Ishikawa (cell line): ENCODE data around the gene WFIKKN1.
A peak's percentile ranks its signal among the peaks of the same experiment; 100 is the strongest.

Source experiments
- CEBPB ChIP-seq: IDR thresholded peaks from 2 replicates; pipeline ENCODE4 v1.6.1; 2012
- CREB1 ChIP-seq: IDR thresholded peaks from 2 replicates; pipeline ENCODE4 v1.6.1; 2012; ENCODE audit warnings: low read depth
- EGR1 ChIP-seq: IDR thresholded peaks from 2 replicates; pipeline ENCODE4 v1.6.1; 2012
- EP300 ChIP-seq: IDR thresholded peaks from 2 replicates; pipeline ENCODE4 v1.6.1; 2012; ENCODE audit warnings: borderline replicate concordance
- FOXM1 ChIP-seq: IDR thresholded peaks from 2 replicates; pipeline ENCODE4 v1.6.1; 2012; ENCODE audit warnings: low read depth, borderline replicate concordance
- NFIC ChIP-seq: IDR thresholded peaks from 2 replicates; pipeline ENCODE4 v1.6.1; 2012
- RAD21 ChIP-seq: IDR thresholded peaks from 2 replicates; pipeline ENCODE4 v1.6.1; 2012; ENCODE audit warnings: low read depth
- TAF1 ChIP-seq: IDR thresholded peaks from 2 replicates; pipeline ENCODE4 v1.6.1; 2012; ENCODE audit warnings: low read depth, mild to moderate bottlenecking
- TCF12 ChIP-seq: IDR thresholded peaks from 2 replicates; pipeline ENCODE4 v1.6.1; 2012; ENCODE audit warnings: low read depth
- TEAD4 ChIP-seq: IDR thresholded peaks from 2 replicates; pipeline ENCODE4 v1.6.1; 2012
- YY1 ChIP-seq: IDR thresholded peaks from 2 replicates; pipeline ENCODE4 v1.6.1; 2012; ENCODE audit warnings: low read depth
- ZBTB7A ChIP-seq: IDR thresholded peaks from 2 replicates; pipeline ENCODE4 v1.6.1; 2012; ENCODE audit warnings: low read depth
- TF ChIP-seq, protein P1 (sequence below): IDR thresholded peaks from 2 replicates; pipeline ENCODE4 v1.6.1; 2012
- TF ChIP-seq, protein P2 (sequence below): IDR thresholded peaks from 2 replicates; pipeline ENCODE4 v1.6.1; 2012; ENCODE audit warnings: low read depth, mild to moderate bottlenecking
- TF ChIP-seq, protein P3 (sequence below): IDR thresholded peaks from 2 replicates; pipeline ENCODE4 v1.6.1; 2012

Gene WFIKKN1

DNA sequence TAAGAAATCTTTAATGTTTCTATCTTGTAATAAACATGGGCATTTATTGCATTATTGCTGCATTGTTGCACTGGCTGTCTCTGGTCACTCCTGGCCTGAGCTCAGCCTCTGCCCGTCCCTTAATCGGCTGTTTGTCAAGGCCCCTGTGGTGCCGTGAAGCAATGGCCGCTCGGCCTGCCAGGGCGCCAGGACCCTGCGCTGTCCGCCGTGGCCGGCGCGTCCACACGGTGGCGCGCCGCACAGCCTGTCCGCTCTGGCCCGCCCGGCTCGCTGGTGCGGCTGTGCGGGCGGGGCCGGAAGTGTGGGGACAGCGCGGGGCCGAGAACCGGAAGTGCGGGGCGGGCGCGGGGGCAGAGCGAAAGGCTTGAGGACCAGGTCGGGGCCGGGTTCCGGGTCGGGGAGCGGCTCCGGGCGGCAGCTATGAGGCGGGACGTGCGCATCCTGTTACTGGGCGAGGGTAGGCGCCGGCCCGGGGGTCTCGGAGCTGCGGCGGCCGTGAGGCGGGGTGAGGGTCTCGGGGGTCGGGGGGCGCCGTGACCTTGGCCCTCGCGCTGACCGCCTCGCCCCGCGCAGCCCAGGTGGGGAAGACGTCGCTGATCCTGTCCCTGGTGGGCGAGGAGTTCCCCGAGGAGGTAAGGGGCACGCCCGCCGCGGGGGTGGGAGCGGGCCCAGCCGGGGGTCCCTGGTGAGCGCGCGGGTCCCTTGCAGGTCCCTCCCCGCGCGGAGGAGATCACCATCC is 37.2 kb downstream of the WFIKKN1 start, which contains the start of gene RHOT2:
Gene RHOT2, plus strand, starts transcription at position 353 of the 739 bp plus-strand sequence. Its CDS starts 68 bp downstream, at position 421.
- TF ChIP-seq FOXM1: no peak
- no peak for TF ChIP-seq NFIC
- TF ChIP-seq, protein P1, sequence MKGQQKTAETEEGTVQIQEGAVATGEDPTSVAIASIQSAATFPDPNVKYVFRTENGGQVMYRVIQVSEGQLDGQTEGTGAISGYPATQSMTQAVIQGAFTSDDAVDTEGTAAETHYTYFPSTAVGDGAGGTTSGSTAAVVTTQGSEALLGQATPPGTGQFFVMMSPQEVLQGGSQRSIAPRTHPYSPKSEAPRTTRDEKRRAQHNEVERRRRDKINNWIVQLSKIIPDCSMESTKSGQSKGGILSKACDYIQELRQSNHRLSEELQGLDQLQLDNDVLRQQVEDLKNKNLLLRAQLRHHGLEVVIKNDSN: 0 out of 2 replicates have a peak, but pooled peaks have one; percentile 30
- TF ChIP-seq, protein P2, sequence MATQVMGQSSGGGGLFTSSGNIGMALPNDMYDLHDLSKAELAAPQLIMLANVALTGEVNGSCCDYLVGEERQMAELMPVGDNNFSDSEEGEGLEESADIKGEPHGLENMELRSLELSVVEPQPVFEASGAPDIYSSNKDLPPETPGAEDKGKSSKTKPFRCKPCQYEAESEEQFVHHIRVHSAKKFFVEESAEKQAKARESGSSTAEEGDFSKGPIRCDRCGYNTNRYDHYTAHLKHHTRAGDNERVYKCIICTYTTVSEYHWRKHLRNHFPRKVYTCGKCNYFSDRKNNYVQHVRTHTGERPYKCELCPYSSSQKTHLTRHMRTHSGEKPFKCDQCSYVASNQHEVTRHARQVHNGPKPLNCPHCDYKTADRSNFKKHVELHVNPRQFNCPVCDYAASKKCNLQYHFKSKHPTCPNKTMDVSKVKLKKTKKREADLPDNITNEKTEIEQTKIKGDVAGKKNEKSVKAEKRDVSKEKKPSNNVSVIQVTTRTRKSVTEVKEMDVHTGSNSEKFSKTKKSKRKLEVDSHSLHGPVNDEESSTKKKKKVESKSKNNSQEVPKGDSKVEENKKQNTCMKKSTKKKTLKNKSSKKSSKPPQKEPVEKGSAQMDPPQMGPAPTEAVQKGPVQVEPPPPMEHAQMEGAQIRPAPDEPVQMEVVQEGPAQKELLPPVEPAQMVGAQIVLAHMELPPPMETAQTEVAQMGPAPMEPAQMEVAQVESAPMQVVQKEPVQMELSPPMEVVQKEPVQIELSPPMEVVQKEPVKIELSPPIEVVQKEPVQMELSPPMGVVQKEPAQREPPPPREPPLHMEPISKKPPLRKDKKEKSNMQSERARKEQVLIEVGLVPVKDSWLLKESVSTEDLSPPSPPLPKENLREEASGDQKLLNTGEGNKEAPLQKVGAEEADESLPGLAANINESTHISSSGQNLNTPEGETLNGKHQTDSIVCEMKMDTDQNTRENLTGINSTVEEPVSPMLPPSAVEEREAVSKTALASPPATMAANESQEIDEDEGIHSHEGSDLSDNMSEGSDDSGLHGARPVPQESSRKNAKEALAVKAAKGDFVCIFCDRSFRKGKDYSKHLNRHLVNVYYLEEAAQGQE: no peak
- TF ChIP-seq TEAD4: no peak
- TF ChIP-seq EP300: no peak
- TF ChIP-seq, protein P3, sequence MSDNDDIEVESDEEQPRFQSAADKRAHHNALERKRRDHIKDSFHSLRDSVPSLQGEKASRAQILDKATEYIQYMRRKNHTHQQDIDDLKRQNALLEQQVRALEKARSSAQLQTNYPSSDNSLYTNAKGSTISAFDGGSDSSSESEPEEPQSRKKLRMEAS: 0 out of 2 replicates have a peak, but pooled peaks have one; percentile 66
- TF ChIP-seq CEBPB: no peak
- TF ChIP-seq TCF12: peak; percentile 35; the same call in 1 of the 2 replicates
- TF ChIP-seq CREB1: no peak
- TF ChIP-seq TAF1: peak; percentile 73
- TF ChIP-seq RAD21: peak; percentile 22; the same call in 1 of the 2 replicates
- peak; percentile 98 for TF ChIP-seq ZBTB7A
- peak; percentile 74 for TF ChIP-seq EGR1
- peak; percentile 90 for TF ChIP-seq YY1

DNA sequence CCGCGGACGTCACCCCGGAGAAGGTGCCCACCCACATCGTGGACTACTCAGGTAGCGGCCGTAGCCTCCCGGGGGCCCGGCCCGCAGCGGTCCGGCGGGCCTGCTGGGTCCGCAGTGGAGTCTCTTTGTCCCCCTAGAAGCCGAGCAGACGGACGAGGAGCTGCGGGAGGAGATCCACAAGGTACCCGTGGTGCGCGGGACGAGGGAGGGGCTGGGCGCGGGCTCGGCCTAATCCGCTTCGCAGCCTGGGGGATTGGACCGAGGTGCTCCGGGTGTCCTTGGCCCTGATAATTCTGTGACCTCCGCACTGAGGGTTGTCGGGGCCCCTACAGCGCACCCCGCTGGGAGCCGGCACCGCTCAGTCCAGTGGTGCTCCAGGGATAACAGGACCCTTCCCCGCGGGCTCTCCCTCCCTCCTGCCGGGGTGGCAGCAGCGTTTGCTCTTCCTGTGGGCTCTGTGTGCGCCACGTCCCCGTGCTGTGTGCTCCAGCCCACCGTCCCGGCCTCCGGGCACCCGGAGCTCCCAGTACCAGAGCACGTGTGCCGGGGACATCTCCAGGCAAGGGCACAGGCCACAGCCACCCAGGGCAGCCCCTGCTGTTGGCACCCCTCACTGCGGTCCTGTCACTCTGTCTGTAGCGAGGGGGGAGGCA is 37.9 kb downstream of the WFIKKN1 start:
- TF ChIP-seq RAD21 (no peak), ZBTB7A (no peak), TAF1 (no peak), EP300 (no peak), TEAD4 (no peak), YY1 (no peak)
- TF ChIP-seq, protein P3: no peak

DNA sequence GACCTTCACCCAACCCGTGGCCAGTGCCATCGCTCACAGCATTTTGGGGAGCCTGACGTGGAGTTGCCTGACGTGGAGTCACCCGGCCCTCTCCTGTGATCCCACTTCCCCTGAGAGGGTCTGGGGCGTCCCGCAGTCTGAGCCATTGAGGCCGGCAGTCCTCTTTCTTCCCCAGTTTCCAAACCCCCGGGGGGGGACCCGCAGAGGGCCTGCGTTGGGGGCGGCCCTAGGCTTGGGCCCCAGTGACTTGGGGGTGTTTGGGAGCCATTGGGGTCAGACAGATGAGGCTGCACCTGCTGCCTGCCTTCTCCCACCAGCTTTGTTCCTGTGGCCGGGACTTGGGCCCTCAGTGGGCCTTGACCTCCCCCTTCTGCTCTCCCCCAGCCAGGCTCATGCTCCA is 38.9 kb downstream of the WFIKKN1 start:
- no peak for TF ChIP-seq NFIC
- TF ChIP-seq CEBPB: no peak
- no peak for TF ChIP-seq TAF1
- no peak for TF ChIP-seq TEAD4
- TF ChIP-seq, protein P2: no peak
- no peak for TF ChIP-seq TCF12

DNA sequence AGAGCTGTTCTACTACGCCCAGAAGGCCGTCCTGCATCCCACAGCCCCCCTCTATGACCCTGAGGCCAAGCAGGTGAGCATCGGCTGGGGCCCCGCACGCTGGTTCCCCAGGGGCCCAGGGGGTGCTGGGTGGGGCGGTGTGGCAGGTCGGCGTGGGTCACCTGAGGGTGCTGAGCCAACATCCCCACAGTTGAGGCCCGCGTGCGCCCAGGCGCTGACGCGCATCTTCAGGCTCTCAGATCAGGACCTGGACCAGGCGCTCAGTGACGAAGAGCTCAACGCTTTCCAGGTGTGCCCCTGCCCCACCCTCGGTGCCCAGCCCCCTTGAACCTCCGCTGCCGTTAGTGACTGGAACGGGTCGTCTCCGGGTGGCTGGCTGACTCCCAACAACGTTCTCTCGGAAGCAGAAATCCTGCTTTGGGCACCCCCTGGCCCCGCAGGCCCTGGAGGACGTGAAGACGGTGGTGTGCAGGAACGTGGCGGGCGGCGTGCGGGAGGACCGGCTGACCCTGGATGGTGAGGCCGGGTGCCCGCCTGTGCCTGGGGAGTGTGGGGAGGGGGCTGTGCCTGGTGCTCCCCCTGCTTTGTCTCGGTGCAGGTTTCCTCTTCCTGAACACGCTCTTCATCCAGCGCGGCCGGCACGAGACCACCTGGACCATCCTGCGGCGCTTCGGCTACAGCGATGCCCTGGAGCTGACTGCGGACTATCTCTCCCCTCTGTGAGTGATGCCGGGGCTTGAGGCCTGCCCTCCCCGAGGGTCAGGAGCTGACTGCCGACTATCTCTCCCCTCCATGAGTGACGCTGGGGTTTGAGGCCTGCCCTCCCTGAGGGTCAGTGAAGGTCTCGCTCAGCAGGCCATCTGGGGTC is 39.9 kb downstream of the WFIKKN1 start:
- no peak for TF ChIP-seq RAD21

DNA sequence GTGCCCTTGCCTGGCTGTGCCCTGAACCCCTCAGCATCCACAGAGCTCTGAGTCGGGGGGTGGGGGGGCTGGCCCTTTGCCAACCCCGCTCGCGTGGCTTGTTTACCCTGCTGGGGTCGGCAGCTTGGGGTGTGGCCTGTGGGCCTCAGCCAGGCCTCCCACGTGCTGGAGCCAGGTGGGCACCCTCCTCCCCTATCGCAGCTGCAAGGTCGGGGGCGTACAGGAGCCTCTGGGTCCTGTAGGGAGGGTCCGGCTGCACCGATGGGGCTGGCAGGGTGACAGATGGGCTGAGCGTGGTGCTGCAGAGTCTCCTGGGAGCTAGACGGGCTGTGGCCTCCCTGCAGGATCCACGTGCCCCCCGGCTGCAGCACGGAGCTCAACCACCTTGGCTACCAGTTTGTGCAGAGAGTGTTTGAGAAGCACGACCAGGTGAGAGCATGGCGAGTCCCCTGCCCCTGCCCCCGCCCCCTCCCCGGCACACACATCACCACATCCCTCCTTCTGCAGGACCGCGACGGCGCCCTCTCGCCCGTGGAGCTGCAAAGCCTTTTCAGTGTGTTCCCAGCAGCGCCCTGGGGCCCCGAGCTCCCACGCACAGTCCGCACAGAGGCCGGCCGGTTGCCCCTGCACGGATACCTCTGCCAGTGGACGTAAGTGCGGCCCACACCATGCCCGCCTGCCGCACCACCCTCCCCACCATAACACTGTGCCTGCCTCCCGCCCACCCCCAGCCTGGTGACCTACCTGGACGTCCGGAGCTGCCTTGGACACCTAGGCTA is 40.8 kb downstream of the WFIKKN1 start:
- TF ChIP-seq YY1: no peak
- no peak for TF ChIP-seq EGR1
- TF ChIP-seq CREB1: no peak
- TF ChIP-seq NFIC: 0 out of 2 replicates have a peak, but pooled peaks have one; percentile 18

GRCh38 chr16:672371-672770 is 41.6 kb downstream of the WFIKKN1 start:
- TF ChIP-seq, protein P1: no peak
- TF ChIP-seq CREB1 (no peak), EP300 (no peak), CEBPB (no peak), FOXM1 (no peak), RAD21 (no peak), ZBTB7A (no peak), NFIC (no peak), YY1 (no peak), EGR1 (no peak), TAF1 (no peak), TCF12 (no peak), TEAD4 (no peak)
- TF ChIP-seq, protein P3: no peak
- TF ChIP-seq, protein P2: no peak
